Tongue (tissue), 2 donors: ENCODE results near the gene COLGALT1. TPM values are rescaled to one million over a fixed set of nuclear protein-coding genes. Genes with fewer than 3 reads are reported as not detected.
"Not testable (repeated sequence)": the region's sequence is repeated elsewhere in the genome, so short reads cannot be mapped to it uniquely, and the experiment has no call there.

Experiments
- DNase-seq: peaks from one replicate; pipeline ENCODE4 v3.0.0-alpha.2; 2015
- total RNA-seq: library from RNA; depleted of rRNA; stranded (reverse); fragments of >200 nt; gene quantifications from one replicate; pipeline ENCODE4 v1.2.3, GENCODE V29; 2014

Gene COLGALT1
- total RNA-seq, 1 donor from 2014 or later = 66.3 TPM

GRCh38 chr19:17562561-17562960, 7.1 kb downstream of the COLGALT1 start:
- DNase-seq = no peak

- no peak for DNase-seq
Measured at GRCh38 chr19:17564781-17565180, 9.3 kb downstream of the COLGALT1 start.

DNA sequence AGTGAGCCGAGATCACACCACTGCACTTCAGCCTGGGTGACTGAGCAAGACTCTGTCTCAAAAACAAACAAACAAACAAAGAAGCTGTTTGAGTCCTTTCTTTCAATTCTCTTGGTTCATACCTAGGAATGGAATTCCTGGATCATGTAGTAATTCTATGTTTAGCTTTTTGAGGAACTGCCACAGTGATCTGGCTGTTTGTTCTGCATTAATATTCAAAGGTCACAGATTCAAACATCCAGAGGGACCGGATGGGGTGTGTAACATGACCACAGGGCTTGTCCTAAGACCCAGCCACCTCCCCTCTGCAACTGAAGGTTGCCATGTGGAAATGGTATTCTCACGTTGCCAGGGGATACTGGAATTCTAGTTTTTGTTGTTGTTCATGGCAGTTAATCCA, 10.2 kb downstream of the COLGALT1 start:
- DNase-seq = no peak

- DNase-seq = no peak
Measured at GRCh38 chr19:17567940-17568339, 12.5 kb downstream of the COLGALT1 start.

DNA sequence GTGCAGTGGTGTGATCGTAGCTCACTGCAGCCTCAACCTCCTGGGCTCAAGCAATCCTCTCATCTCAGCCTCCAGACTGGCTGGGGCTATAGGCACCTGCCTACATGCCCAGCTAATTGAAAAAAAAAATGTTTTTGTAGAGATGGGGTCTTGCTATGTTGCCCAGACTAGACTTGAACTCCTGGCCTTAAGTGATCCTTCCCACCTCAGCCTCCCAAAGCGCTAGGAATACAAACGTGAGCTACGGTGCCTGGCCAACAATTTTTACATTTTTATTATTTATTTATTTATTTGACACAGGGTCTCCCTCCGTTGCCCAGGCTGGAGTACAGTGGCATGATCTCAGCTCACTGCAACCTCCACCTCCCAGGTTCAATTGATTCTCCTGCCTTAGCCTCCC, 14.8 kb downstream of the COLGALT1 start:
- not testable (repeated sequence) for DNase-seq

- no peak for DNase-seq
Measured at GRCh38 chr19:17570791-17571190, 15.3 kb downstream of the COLGALT1 start.

DNA sequence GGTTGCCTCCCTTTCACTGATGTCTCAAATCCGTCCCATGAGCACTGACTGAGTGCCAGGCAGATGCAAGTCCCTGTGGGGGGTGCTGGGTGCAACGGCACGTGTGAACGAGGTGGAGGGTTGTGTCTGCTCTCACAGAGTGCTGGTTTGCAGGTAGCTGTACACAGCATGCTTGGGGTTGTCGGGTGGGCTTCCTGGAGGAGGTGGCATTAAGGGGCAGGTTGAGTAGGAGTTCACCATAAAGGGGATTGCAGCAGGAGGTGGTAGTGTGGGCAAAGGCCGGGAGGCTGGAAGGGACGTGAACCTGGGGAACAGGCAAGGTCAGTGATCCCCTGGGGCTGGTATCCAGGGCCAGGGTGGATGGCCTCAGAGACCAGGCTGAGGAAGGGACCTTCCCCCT, 17.2 kb downstream of the COLGALT1 start:
- no peak for DNase-seq

- DNase-seq = no peak
Measured at GRCh38 chr19:17575871-17576757, 20.7 kb downstream of the COLGALT1 start.

DNA sequence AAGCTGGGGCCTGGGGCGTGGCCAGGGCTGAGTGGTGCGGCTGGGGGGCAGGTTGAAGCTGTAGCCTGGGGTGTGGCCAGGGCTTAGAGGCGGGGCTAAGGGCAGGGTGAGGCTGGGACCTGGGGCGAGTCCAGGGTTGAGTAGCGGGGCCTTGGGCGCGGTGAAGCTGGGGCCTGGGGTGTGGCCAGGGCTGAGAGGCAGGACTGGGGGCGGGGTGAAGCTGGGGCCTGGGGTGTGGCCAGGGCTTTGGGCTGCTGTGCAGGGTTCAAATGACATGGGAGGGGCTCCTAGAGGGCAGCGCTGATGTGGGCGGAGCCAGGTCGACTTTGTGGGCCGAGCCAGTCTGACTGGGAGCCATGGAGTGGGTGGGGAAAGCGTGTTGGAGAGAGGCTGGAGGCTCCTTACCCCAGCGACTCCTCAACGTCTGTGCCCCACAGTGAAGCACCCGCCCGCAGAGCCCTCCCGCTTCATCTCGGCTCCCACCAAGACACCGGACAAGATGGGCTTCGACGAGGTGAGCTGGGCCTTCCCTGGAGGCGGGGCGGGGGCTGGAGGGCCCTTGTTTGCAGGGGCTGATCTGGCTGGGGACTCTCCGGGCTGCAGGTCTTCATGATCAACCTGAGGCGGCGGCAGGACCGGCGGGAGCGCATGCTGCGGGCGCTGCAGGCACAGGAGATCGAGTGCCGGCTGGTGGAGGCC, 21.5 kb downstream of the COLGALT1 start:
- DNase-seq = peak; percentile 74

DNA sequence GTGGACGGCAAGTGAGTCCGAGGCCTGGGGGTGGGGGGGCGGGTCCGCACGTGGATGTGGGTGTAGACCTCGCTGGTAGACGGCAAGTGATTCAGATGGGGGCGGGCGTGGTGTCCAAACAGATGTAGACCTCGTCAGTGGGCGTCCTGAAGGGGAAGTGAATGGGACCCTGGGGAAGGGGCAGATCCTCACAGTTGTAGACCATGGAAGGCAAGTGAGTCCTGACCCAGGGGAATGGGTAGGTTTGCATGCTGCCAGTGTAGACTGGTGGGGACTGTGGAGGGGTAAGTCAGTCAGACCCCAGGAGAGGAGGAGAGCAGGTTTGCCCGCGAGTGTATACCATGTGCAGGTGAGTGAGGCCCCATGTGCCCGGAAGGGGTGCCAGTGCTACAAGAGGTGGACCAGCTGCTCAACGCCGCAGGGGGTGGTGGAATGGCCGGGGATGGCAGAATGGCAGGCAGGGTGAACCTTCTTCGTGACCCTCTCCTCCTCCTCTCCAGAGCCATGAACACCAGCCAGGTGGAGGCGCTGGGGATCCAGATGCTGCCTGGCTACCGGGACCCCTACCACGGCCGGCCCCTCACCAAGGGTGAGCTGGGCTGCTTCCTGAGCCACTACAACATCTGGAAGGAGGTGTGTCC, 22.1 kb downstream of the COLGALT1 start:
- DNase-seq = no peak

GRCh38 chr19:17579661-17580244, 24.3 kb downstream of the COLGALT1 start:
- peak; percentile 46 for DNase-seq

GRCh38 chr19:17580470-17581144, 25.2 kb downstream of the COLGALT1 start:
- DNase-seq = no peak

- DNase-seq = no peak
Measured at GRCh38 chr19:17581211-17581874, 25.9 kb downstream of the COLGALT1 start.

DNA sequence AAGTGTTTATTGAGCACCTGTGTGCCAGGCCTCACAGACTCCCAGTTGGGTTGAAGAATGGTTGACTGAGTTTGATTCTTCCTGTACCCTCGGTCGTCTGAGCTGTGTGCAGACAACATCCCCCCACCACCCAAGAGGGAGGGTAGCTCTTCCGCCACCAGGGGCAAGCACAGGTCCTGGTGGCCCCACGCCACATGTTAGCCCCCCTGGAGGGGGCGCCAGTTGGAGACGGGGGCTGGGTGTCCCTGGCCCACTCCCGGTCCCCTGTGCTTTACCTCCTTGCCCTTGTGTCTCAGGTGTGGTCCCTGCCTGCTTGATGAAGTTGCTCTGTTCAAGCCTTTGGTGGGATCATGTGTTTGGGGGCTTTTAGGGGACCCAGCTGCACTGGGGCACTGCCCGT, 27.2 kb downstream of the COLGALT1 start:
- no peak for DNase-seq

- no peak for DNase-seq
Measured at GRCh38 chr19:17584132-17584531, 28.7 kb downstream of the COLGALT1 start.

DNA sequence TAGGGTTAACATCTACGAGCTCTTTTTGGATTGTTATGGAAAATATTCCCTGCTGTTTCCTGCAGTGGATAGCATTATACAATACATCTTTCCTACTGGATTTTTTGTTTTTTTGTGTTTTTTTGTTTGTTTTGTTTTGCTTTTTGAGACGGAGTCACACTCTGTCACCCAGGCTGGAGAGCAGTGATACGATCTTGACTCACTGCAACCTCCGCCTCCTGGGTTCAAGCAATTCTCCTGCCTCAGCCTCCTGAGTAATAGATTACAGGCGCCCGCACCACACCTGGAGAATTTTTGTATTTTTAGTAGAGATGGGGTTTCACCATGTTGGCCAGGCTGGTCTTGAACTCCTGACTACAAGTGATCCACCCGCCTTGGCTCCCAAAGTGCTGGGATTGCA, 29.9 kb downstream of the COLGALT1 start:
- DNase-seq = not testable (repeated sequence)

- no peak for DNase-seq
Measured at GRCh38 chr19:17590866-17591265, 35.4 kb downstream of the COLGALT1 start.

- not testable (repeated sequence) for DNase-seq
Measured at GRCh38 chr19:17594296-17594695, 38.8 kb downstream of the COLGALT1 start.

GRCh38 chr19:17598063-17598462, 42.6 kb downstream of the COLGALT1 start:
- DNase-seq = not testable (repeated sequence)

- DNase-seq = no peak
Measured at GRCh38 chr19:17598953-17599352, 43.5 kb downstream of the COLGALT1 start.

DNA sequence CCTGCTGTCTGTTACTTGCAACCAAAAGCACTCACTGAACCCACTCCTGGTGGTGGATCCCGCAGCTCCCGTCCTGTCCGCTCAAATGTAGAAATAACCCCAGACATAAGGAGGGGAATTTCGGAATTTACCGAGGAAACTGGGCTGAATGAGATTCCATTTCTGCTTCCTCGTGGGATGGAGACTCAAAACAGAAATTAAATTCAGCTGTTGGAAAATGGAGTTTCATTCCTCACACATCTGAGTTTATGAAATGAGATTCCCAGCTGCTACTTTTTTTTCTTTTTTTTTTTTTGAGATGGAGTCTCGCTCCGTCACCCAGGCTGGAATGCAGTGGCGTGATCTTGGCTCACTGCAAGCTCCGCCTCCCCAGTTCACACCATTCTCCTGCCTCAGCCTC, 44.3 kb downstream of the COLGALT1 start:
- DNase-seq = peak; percentile 46
